Gastrocnemius medialis (tissue), 4 donors: Measurements from ENCODE around the gene PPOX. TPM values are rescaled to one million over a fixed set of nuclear protein-coding genes. Genes with fewer than 3 reads are reported as not detected.

Experiments used
- ATAC-seq, 2 donors: fragments of 150-250 bp; one replicate each; pipeline ENCODE4 v1.9.1; 2016
- DNase-seq, 2 donors: peaks; one replicate each; pipeline ENCODE4 v3.0.0-alpha.2; 2019
- H3K27ac ChIP-seq, 4 donors: fragments of 200-600 bp; sonication (generic); 1 replicate in 1 of 4; 2 replicates in 3 of 4; pipeline ENCODE4 v1.5.1; 2016 to 2018; ENCODE audit warnings: mild to moderate bottlenecking in 2 of 4, moderate library complexity in 1 of 4
- H3K27me3 ChIP-seq, 3 donors: fragments of 200-600 bp; sonication (generic) in 2 of 3; 1 replicate in 1 of 3; 2 replicates in 2 of 3; pipeline versions ENCODE4 v1.5.1 to v1.6.0; 2016 to 2019; ENCODE audit warnings: mild to moderate bottlenecking in 1 of 3, moderate library complexity in 1 of 3
- H3K36me3 ChIP-seq, 2 donors: fragments of 200-600 bp; sonication (generic) in 1 of 2; one replicate each; pipeline ENCODE4 v1.5.1; 2017 to 2018
- H3K4me1 ChIP-seq, 2 donors: fragments of 200-600 bp; sonication (generic) in 1 of 2; one replicate each; pipeline ENCODE4 v1.5.1; 2016 to 2017; ENCODE audit warnings: mild to moderate bottlenecking in 2 of 2
- H3K4me3 ChIP-seq, 4 donors: fragments of 200-600 bp; sonication (generic) in 3 of 4; 1 replicate in 1 of 4; 2 replicates in 3 of 4; pipeline ENCODE4 v1.5.1; 2016 to 2019; ENCODE audit warnings: mild to moderate bottlenecking in 2 of 4
- H3K9me3 ChIP-seq, 3 donors: fragments of 200-600 bp; sonication (generic) in 2 of 3; 1 replicate in 1 of 3; 2 replicates in 2 of 3; pipeline ENCODE4 v1.5.1; 2016 to 2019
- POLR2A ChIP-seq, 2 donors: fragments of 450-650 bp; IDR thresholded peaks; one replicate each; pipeline ENCODE4 v1.6.1; 2017; ENCODE audit warnings: antibody characterized with exemption in 2 of 2, mild to moderate bottlenecking in 2 of 2, moderate library complexity in 2 of 2
- in situ Hi-C, 4 donors: fragments of 200-750 bp; cut with MboI; loops; one replicate each; pipeline versions ENCODE4 v1.15.0 to v1.8.0; 2017; ENCODE audit warnings: low sequenced_read_pairs in 4 of 4
- intact Hi-C: fragments of 100-400 bp; cut with DNase I; formaldehyde crosslinking; loops from one replicate; pipeline ENCODE4 v1.15.1; 2023; ENCODE audit warnings: low total_unique reads
- total RNA-seq, 4 donors: library from RNA; depleted of rRNA; stranded (reverse); fragments of >200 nt; gene quantifications; one replicate each; pipeline versions ENCODE4 v1.1.0 to v1.2.3, GENCODE V29; 2016
- TF ChIP-seq, protein P1 (sequence below), 5 experiments: fragments of 450-650 bp in 3 of 5; fragments of 200-600 bp in 2 of 5; sonication (generic) in 2 of 5; IDR thresholded peaks in 4 of 5; conservative IDR thresholded peaks in 1 of 5; 1 replicate in 4 of 5; 2 replicates in 1 of 5; pipeline ENCODE4 v1.5.1; 2016 to 2019; ENCODE audit warnings: antibody characterized with exemption in 5 of 5, mild to moderate bottlenecking in 3 of 5, moderate library complexity in 3 of 5

The PPOX gene
- total RNA-seq, 4 donors from 2014 or later, result 4.0 to 14.7 (median 7.3) TPM

GRCh38 chr1:161190962-161191521 is 24.8 kb downstream of the PPOX start:
- no peak overlapping the region for H3K4me3 ChIP-seq
- no peak for TF ChIP-seq POLR2A (IDR thresholded peaks at IDR 0.05)
- TF ChIP-seq, protein P1, sequence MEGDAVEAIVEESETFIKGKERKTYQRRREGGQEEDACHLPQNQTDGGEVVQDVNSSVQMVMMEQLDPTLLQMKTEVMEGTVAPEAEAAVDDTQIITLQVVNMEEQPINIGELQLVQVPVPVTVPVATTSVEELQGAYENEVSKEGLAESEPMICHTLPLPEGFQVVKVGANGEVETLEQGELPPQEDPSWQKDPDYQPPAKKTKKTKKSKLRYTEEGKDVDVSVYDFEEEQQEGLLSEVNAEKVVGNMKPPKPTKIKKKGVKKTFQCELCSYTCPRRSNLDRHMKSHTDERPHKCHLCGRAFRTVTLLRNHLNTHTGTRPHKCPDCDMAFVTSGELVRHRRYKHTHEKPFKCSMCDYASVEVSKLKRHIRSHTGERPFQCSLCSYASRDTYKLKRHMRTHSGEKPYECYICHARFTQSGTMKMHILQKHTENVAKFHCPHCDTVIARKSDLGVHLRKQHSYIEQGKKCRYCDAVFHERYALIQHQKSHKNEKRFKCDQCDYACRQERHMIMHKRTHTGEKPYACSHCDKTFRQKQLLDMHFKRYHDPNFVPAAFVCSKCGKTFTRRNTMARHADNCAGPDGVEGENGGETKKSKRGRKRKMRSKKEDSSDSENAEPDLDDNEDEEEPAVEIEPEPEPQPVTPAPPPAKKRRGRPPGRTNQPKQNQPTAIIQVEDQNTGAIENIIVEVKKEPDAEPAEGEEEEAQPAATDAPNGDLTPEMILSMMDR (IDR thresholded peaks at IDR 0.05 in 4 of 5, conservative IDR thresholded peaks at IDR 0.05 in 1 of 5), result no peak
- in situ Hi-C loops, result loop anchor here in 2 of 4 donors (10.0 to 25.0 kb wide), 2 partner anchors 194 to 571 kb away; partner anchors contain the start of gene ATF6 (in 1 of the 2)
- H3K4me1 ChIP-seq, result peaks cover 8% of the 10 kb centered on the region in 2 donors
- DNase-seq (no peak), ATAC-seq (no peak)
- H3K36me3 ChIP-seq, result no peaks in the 10 kb centered on the region
- intact Hi-C loops, result no loop called here
- no peaks in the 10 kb centered on the region for H3K27me3 ChIP-seq
- H3K27ac ChIP-seq, result peak overlapping the region in 1 of 4 donors; percentile 23
- no peaks in the 10 kb centered on the region for H3K9me3 ChIP-seq

- H3K4me1 ChIP-seq, result peaks cover 3 to 4% of the 10 kb centered on the region in 2 donors
Measured at GRCh38 chr1:161191971-161192370, 25.7 kb downstream of the PPOX start.

GRCh38 chr1:161192476-161193465 is 26.5 kb downstream of the PPOX start:
- ATAC-seq, result peak; percentile 75 to 82
- H3K36me3 ChIP-seq, result no peaks in the 10 kb centered on the region
- in situ Hi-C loops, result loop anchor here in 2 of 4 donors (10.0 to 25.0 kb wide), 2 partner anchors 192 to 570 kb away; partner anchors contain the start of gene ATF6 (in 1 of the 2)
- no peaks in the 10 kb centered on the region for H3K9me3 ChIP-seq
- peaks cover 9% of the 10 kb centered on the region in 2 donors for H3K4me1 ChIP-seq
- TF ChIP-seq, protein P1 (IDR thresholded peaks at IDR 0.05 in 4 of 5, conservative IDR thresholded peaks at IDR 0.05 in 1 of 5), result peak; percentile 71 to 89 (median 75)
- TF ChIP-seq POLR2A (IDR thresholded peaks at IDR 0.05), result no peak
- peak overlapping the region in 3 of 4 donors; percentile 54 to 94 (median 58) for H3K27ac ChIP-seq
- H3K4me3 ChIP-seq, result no peak overlapping the region
- intact Hi-C loops, result loop anchor here (2.0 kb wide), 1 partner anchor 32 kb away; no protein-coding TSS in a partner anchor
- peak in 1 of 2 donors; percentile 57 for DNase-seq
- H3K27me3 ChIP-seq, result no peaks in the 10 kb centered on the region

More at GRCh38 chr1:161191971-161192370, 25.7 kb downstream of the PPOX start:
- in situ Hi-C loops (loop anchor here in 2 of 4 donors (10.0 to 25.0 kb wide), 2 partner anchors 193 to 570 kb away; partner anchors contain the start of gene ATF6 (in 1 of the 2)), intact Hi-C loops (loop anchor here (2.0 kb wide), 1 partner anchor 33 kb away; no protein-coding TSS in a partner anchor)
- DNase-seq (no peak), ATAC-seq (no peak)
- no peak overlapping the region for H3K4me3 ChIP-seq
- H3K27me3 ChIP-seq, result no peaks in the 10 kb centered on the region
- H3K27ac ChIP-seq, result no peak overlapping the region
- TF ChIP-seq POLR2A (IDR thresholded peaks at IDR 0.05), result no peak
- TF ChIP-seq, protein P1 (IDR thresholded peaks at IDR 0.05 in 4 of 5, conservative IDR thresholded peaks at IDR 0.05 in 1 of 5), result no peak
- H3K9me3 ChIP-seq, result no peaks in the 10 kb centered on the region
- H3K36me3 ChIP-seq, result no peaks in the 10 kb centered on the region

- H3K9me3 ChIP-seq, result no peaks in the 10 kb centered on the region
- intact Hi-C loops, result loop anchor here (2.0 kb wide), 1 partner anchor 31 kb away; no protein-coding TSS in a partner anchor
- H3K36me3 ChIP-seq, result no peaks in the 10 kb centered on the region
- ATAC-seq, result peak; percentile 30 to 50
- H3K27me3 ChIP-seq, result no peaks in the 10 kb centered on the region
- TF ChIP-seq POLR2A (IDR thresholded peaks at IDR 0.05), result no peak
- TF ChIP-seq, protein P1 (IDR thresholded peaks at IDR 0.05 in 4 of 5, conservative IDR thresholded peaks at IDR 0.05 in 1 of 5), result peak in 4 of 5 experiments; percentile 23 to 44 (median 32)
- in situ Hi-C loops, result loop anchor here in 2 of 4 donors (10.0 to 25.0 kb wide), 2 partner anchors 191 to 569 kb away; partner anchors contain the start of gene ATF6 (in 1 of the 2)
- H3K27ac ChIP-seq, result peak overlapping the region; percentile 37 to 94 (median 56)
- peak in 1 of 2 donors; percentile 77 for DNase-seq
- H3K4me1 ChIP-seq, result peaks cover 18% of the 10 kb centered on the region in 2 donors
- peak overlapping the region in 2 of 4 donors; percentile 9 to 23 for H3K4me3 ChIP-seq
Measured at GRCh38 chr1:161193561-161194235, 27.5 kb downstream of the PPOX start.
